Measurements from ENCODE around the gene MIF.
"Not testable (repeated sequence)": the region's sequence is repeated elsewhere in the genome, so short reads cannot be mapped to it uniquely, and the experiment has no call there.

MIF gene

DNA sequence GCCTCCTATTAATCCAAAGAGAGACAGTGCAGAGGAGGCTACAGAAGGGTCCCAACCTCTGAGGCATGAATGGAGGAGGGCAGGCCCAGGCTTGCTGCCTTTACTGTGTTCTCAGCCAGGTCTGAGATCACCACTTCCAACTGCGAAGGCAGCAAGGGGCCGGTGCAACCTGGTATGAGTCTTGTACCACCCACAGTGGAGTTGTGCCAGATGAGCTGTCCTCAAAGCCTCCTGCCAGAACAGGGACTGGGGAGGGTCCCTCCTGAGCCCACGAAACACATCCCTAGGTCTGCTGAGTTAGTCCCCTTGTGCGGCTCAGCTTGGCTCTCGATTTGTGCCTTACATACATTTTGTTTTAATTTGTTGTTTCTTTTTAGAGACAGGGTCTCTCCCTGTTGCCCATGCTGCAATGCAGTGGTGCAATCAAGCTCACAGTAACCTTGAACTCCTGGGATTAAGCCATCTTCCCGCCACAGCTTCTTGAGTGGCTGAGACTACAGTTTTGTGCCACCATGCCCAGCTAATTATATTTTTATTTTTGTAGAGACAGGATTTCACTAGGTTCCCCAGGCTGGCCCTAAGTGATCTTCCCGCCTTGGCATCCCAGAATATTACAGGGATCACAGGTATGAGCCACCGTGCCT, 9.3 kb downstream of the MIF start:
- no peak for DNase-seq

DNA sequence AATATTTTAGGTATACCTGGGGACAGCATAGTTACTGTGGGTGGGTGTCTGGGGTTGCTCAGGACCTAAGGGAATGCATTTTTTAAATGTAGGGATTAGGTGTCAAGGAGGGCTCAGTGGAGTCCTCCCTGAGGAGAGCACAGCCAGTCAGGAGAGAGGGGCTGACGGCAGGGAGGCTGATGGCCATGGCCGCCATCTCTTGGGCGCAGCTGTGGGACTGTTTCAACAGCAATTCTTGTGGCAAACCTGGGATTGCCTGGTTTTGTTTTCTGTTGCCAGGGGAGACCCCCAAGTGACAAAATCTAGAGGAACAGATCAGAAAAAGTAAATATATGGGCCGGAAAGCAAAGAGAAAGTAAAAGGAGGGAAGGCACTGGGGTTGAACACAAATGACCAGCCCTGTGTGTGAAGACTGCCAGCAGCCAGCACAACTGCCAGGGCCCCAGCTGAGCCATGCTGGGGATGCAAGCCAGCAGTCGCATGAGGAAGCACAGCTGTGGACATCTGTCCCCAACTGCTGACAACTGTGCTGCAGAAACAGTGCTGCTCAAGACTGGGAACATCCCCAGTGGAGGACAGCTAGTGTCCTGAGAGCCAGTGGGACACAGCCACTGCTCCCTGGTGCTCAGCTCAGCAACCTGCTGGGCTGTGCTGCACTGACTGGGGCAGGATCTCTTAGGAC, 10.5 kb downstream of the MIF start:
- DNase-seq: no peak

DNA sequence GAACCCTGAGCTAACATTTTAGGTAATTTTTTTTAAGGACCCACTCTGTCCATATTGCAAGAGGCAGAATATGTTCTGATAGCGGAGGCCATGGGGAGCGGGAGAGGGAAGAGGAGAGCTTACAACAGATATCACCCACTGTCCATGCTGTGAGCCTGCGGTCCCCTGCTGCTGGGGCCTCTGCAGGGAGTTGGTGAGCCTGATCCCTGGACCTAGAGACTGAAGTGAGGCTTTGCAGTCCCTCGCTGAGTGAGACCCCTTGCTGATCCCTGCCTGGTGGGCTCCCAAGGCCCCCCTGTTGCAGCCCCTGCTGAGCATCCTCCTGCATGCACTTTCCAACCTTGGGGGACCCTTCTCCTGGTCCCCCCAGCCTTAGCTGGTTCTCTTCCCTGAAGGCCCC, 12.5 kb downstream of the MIF start:
- DNase-seq: no peak

DNA sequence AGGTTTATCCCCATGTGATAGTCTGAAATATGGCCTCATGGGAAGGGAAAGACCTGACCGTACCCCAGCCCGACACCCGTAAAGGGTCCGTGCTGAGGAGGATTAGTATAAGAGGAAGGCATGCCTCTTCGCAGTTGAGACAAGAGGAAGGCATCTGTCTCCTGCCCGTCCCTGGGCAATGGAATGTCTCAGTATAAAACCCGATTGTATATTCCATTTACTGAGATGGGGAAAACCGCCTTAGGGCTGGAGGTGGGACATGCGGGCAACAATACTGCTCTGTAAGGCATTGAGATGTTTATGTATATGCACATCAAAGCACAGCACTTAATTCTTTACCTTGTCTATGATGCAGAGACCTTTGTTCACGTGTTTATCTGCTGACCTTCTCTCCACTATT, 13.2 kb downstream of the MIF start:
- not testable (repeated sequence) for DNase-seq

DNA sequence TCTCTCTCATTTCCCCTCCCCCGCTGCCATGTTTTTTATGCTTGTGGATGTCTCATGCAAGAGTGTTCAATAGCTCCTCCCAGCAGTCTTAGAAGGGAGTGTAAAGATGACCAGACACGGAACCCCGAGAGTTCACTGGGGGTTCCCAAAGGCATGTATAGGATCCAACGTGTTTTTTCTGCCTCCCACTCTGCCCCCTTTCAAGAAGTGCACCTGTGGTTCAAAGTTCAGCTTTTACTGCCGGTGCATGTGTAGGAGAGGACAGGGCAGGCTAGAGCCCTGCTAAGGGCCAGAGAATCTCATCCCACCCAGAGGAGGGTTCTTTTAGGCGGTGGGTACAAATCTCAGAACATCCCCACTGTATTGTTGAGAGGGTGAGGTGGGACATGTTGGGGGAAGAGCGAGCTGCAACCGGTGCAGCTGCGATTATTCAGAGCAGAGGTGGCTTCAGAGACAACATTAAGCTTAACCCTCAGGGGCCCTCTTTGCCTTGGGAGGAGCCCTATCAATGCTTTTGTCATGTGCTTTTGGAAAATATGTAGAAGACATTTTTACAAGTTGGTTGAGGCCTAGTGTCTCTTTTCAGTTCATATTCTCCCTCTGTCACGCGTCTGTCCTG, 14.5 kb downstream of the MIF start:
- DNase-seq: no peak

DNA sequence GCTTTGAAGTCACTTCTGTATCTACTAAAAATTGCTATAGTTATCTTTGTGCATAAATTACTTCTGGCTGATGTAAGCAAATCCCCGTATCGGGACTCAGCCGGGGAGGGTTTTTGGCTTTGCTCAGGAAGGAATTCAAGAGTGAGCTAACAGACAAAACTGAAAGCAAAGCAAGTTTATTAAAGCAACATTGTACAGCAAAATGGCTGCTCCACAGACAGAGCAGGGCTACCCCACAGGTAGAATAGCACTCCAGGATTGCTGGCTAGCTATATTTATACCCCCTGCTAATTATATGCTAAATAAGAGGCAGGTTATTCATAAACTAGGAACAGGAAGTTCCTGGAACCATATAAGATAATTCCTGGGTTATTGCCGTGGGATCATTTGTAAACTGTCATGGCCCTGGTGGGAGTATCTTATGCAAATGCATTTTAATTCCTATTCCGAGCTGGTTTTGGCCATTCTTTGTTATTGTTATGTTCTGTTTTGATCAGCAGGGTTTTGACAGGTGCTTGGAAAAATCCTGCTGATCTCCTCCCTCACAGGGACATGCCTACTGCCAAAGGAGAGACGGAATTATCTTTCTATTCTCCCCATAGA, 15.2 kb downstream of the MIF start:
- no peak for DNase-seq

DNA sequence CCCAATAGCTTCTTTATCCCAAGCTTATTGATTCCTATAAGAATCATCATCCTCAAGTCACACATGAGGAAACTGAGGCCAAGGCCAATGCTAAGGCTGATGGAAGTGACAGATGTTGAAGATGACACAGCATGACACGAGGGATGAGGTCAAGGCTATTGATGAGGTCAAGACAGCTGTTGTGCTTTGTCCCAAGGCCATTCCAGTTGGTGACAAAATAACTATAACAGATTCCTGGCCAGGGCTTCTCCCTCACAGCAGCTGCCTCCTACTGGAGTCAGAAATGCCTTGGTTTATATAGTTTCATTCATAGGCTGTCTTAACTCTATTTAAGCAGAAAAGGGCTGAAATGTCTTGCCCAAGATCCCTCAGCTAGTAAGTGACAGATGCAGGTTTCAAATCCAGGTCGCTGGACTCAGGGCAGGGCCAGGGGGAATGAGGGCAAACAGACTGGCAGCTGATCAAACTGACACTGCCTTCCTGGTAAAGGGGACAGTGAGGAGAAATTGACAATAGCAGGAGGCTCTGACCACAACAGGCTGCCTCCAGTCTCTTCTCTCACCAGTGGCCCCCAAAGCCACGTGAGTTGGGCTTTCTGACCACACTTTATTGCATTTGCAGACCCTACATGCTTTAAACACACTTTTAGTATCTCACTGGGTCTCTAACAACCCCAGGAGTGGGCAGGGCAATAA, 16.5 kb downstream of the MIF start:
- DNase-seq: no peak

DNA sequence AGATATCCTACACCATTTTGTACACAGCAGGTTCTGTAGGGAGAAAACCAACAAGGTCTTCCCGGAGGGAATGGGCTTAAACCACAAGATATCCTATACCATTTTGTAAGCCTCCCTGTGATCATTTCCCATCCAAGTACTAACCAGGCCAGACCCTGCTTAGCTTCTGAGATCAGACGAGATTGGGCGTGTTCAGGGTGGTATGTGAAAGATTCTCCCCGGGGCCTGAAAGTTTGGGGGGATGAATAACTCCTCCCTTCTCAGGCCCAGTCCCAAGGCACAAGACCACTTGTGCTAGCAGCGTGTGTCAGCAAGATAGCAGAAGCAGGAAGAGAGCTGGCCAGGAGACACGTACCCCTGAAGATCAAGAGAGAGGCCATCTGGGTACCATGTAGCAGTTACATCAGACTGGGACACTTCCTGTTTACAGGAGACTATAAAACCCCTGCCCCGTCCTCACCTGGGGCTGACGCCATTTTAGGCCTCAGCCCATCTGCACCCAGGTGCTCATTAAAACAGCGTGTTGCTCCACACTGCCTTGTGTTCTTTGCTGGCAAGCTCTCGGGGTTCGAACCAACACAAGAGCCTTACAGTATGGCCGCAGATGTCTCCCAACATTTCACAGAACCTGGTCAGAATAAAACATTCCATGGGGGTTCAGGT, 17.3 kb downstream of the MIF start:
- no peak for DNase-seq

DNA sequence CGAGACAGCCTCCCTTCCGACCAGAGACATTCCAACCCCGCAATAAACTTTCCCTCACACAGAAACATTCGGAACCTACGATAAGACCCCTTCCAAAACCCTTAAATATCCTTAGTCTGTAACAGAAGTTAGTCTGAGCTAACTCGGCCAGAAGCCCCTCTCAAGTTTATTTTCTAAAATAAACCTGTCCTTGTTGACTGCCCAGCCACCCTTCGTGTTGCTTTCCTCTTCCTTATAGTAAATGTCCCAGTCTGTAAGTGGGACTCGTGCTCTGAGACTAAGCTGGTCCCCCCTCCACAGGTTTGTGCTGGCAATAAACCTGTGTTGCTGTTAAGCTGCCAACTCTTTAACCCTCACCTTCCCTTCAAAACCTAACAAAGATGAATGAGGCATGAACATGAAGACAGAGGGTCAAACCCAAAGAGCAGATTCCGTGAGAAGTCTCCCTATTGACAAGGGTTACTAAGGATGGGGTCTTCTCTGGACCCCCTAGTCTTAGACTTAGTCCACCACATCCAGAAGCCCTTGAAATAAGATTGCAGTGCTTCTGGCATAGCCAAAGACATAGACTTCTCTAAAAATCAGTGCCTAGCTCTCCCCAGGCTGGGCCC, 18.2 kb downstream of the MIF start:
- DNase-seq: no peak

DNA sequence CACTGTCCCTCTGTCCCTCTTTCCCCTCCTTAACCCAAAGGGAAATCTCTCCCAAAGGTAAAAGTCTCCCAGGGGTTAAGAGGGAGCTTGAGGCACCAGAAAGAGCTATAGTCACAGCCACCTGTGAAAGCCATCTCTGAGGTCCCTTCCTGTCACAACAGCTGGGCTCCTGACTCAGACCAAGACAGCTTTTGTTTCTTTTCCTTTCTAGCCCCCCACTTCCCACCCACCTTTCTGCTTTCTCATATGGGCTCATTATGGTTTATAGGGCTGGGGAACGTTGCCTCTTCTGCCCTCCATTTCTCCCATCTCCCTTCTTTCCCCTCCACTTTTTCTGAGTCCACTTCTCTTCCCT, 19.1 kb downstream of the MIF start:
- DNase-seq: no peak

DNA sequence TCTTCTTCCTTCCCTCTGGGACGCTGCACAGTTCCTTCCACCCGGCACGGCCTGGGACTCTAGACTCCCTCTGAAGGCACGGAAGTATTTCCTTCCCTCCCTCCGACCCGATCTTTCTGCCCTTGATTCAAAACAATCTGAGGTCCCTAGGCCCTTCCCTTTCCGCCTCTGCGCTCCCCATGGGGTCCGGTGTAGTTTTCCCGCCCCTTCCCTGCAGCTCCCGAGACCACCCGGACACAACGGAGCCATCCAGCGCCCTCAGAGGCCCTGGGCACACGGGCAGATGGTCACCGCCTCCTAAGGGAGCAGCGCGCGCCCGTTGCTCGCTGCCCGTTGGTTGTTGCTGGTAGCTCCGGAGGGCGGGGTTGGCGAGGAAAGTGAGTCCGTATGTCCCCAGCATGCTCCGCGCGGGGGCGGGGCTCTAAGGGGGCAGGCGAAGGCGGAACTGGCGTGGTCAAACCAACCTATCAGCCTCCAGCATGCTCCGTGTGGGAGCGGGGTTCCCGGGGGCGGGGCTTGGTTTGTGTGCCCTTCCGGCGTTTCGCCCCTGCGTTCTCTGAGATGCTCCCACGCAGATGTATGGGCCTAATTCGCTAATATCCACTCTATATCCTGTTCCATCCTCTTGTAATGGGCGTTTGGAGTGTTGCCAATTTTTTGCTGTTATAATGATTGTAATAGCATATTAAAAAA, 19.6 kb downstream of the MIF start:
- peak; percentile 99 for DNase-seq

DNA sequence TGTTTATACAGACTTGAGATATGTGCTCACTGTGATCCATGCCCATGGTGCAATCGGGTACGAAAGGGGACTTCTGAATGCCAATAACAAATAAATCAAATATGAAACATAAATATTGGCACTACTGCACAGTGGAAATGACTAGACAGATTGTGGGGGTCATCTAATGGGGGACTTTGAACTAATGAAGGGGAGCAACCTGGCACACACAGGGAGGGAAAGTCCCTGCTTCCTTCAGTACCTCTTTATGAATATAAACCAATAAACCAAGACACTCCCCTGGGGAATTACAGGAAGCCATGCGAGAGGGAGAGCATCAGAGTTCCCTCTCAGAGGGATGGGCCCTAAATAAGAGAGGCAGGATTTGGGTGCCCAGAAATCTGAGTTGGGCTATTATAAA, 21.1 kb downstream of the MIF start:
- DNase-seq: no peak

DNA sequence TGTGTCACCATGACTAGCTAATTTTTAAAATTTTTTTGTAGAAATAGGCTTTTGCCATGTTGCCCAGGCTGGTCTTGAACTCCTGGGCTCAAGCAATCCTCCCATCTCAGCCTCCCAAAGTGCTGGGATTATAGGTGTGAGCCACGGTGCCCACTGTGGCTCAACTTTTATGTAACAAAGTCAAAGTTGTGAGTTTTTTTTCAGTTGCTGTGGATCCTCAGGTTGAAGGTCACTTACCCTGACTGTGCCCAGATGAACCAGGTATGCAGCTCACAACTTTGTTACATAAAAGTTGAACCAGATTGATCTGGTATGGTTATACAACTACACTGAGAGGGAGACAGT, 26.1 kb downstream of the MIF start:
- DNase-seq: not testable (repeated sequence)

DNA sequence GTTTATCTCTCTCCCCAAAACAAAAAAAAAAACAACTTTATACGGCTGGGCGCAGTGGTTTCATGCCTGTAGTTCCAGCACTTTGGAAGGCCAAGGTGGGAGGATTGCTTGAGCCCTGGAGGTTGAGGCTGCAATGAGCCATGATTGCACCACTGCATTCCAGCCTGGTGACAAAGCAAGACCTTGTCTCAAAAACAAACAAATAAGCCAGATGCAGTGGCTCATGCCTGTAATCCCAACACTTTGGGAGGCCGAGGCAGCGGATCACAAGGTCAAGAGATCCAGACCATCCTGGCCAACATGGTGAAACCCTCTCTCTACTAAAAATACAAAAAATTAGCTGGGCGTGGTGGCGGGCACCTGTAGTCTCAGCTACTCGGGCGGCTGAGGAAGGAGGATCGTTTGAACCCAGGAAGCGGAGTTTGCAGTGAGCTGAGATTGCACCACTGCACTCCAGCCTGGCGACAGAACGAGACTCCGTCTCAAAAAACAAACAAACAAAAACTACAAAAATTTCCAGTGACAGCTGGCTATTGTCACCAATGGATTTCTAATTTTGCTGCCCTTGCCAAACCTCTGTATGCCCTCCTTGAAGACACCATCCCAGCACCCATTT, 27.5 kb downstream of the MIF start:
- DNase-seq: not testable (repeated sequence)

DNA sequence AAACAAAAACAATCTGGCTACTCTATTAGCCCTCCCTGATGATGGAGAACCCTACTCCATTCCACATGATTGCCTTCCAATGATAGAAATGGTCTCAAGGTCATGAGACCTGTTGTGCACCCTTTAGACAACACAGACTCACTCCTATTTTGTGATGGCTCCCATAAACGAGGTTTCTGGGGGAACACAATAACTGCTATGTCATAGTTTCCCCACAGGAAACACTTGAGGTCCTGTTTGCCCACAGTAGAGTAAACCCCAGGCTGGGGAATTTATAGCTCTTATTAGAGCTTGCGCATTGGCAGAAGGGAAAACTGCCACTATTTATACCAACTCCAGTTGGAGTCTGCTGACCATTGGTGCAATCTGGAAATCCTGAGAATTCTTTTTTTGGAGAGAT, 28.7 kb downstream of the MIF start:
- no peak for DNase-seq

DNA sequence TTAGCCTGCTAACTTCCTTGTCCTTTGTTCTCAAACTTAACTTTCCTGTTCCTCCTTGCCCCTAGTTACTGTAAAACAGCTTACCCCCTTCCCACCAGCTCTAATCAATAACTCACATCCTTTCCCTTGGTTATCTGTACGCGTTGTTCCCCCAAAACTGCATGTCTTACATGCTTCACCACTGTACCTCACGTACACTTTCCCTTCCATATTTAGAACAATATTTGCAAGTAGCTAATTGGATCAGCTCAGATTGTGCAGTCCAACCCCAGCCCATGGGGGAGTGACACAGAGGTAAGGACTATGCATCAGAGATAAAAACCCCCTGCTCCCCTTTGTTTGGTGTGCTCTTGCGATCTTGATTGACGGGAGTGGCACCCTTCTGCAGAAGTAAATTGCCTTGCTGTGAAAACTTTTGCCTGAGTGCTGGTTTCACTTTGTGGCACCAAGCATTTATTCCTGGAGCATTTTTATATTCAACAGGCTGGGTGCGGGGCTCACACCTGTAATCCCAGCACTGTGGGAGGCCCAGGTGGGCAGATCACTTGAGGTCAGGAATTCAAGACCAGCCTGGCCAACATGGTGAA, 30.9 kb downstream of the MIF start:
- DNase-seq: no peak

DNA sequence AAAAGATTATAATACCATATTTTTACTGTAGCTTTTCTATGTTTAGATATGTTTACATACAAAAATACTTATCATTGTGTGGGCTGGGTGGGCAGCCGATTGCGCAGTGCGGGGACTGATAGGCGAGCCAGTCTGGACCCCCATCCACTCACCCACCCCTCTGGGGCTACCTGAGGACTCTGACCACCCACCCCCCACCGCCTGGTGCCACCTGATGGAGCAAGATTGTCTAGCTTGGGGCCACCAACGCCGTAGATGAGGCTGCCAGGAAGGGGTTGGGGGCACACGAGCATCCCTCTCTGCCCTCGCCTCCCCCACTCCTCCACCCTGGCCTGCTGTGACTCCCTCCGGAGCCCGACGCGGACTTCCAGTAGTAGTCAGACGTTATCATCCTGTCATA, 32.4 kb downstream of the MIF start:
- no peak for DNase-seq

DNA sequence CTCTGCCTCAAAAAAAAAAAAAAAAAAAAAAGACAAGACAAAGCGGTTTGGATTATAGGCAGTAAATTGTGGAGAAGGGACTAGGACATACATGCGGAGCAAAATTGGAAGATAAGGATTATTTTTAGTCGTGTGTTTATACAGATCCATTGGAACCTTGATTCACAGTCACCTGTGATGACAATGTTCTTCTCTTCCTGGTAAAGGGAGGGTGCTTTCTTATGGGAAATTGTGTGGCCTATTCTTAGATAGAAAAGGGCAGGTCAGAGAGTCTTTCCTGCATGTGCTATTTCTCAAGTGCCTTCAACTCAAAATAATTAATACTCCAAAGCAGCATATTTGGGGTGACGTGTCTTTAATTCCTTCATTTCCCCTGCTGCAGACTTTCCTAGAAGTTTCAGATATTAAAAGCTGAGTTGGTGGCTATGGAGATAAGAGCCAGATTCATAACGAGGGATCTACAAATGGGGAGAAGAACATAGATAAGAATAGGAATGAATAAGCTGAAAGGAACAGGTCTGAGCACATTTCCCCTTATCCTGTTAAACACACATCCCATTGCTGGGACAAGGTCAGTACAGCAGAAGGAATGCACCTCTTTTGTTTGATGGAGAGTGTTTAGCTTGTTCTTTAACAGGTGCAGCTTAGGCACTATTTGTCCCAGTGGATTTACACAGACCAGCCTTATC, 44.3 kb downstream of the MIF start:
- no peak for DNase-seq

DNA sequence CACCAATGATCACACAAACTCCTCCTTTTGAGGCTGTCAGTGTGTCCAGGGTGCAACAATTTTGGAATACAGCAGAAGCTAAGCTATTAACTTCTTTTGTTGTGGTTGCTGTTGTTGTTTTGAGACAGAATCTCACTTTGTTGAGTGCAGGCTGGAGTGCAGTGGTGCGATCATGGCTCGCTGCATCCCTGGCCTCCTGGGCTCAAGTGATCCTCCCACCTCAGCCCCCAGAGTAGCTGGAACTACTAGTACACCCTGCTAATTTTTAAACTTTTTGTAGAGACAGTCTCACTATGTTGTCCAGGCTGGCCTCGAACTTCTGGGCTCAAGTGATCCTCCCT, 44.8 kb downstream of the MIF start:
- DNase-seq: no peak

DNA sequence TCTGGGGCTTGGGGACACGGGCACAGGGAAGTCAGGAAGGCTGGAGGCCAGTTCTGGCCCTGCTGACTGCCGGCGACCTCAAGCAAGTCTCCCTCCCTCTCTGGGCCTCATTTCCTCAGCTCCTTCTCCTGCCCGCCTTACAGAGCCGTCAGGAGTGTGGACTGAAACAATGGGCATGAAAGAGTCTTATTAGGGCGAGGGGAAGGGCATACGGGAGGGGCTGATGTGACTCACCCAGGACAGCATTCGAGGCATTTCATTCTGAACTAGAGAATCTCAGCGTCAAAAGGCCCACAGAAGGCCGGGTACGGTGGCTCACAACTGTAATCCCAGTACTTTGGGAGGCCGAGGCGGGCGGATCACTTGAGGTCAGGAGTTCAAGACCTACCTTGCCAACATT, 46.0 kb downstream of the MIF start:
- not testable (repeated sequence) for DNase-seq
